HG02642 (cell line): Measurements from ENCODE around the gene POLR2E.

Experiments
- ATAC-seq: cut with Tn5 transposase; IDR thresholded peaks from one replicate; pipeline ENCODE4 v1.9.1; 2021; ENCODE audit warnings: mild to moderate bottlenecking; ENCODE audit not compliant: unreplicated experiment, poor library complexity

Gene POLR2E

GRCh38 chr19:1101337-1101698 is 6.1 kb upstream of the POLR2E start:
- ATAC-seq, result no peak

GRCh38 chr19:1098177-1099051 is 3.2 kb upstream of the POLR2E start:
- no peak for ATAC-seq

- no peak for ATAC-seq
These were observed 2.6 kb upstream of the POLR2E start for GRCh38 chr19:1097810-1098176.

GRCh38 chr19:1094655-1094977 is 559 bp downstream of the POLR2E start:
- ATAC-seq, result no peak

- ATAC-seq, result no peak
These were observed 1.2 kb downstream of the POLR2E start for GRCh38 chr19:1093811-1094553.

- no peak for ATAC-seq
These were observed 1.8 kb downstream of the POLR2E start for GRCh38 chr19:1093330-1093729.

GRCh38 chr19:1091544-1092175 is 3.5 kb downstream of the POLR2E start:
- no peak for ATAC-seq

GRCh38 chr19:1090731-1091543 is 4.2 kb downstream of the POLR2E start:
- no peak for ATAC-seq

GRCh38 chr19:1089891-1090290 is 5.3 kb downstream of the POLR2E start:
- ATAC-seq, result no peak

GRCh38 chr19:1089126-1089771 is 5.9 kb downstream of the POLR2E start:
- no peak for ATAC-seq

- ATAC-seq, result no peak
These were observed 6.7 kb downstream of the POLR2E start for GRCh38 chr19:1088416-1089010.

GRCh38 chr19:1087813-1088415 is 7.3 kb downstream of the POLR2E start:
- no peak for ATAC-seq

GRCh38 chr19:1086613-1087012 is 8.6 kb downstream of the POLR2E start:
- no peak for ATAC-seq

- ATAC-seq, result no peak
These were observed 9.3 kb downstream of the POLR2E start for GRCh38 chr19:1085676-1086442.

GRCh38 chr19:1085053-1085658 is 10.0 kb downstream of the POLR2E start:
- ATAC-seq, result no peak

GRCh38 chr19:1084024-1084868 is 10.9 kb downstream of the POLR2E start:
- ATAC-seq, result no peak
